Stimulated activated CD4-positive, alpha-beta T cell treated with anti-CD3 and anti-CD28 coated beads, TNF-alpha, amount 100 ng/mL, for 1 hour (primary cell): ENCODE measurements around the gene MAN1C1.

Experiments used
- DNase-seq, 3 donors: peaks; one replicate each; pipeline ENCODE4 v3.0.0-alpha.2; 2020; ENCODE audit warnings: low read depth in 3 of 3, low spot score in 1 of 3

Gene MAN1C1

GRCh38 chr1:25757151-25757845 lies 140.7 kb downstream of the MAN1C1 start:
- DNase-seq: no peak

- DNase-seq: no peak
These were observed 141.2 kb downstream of the MAN1C1 start for GRCh38 chr1:25757846-25758185.

GRCh38 chr1:25758466-25759070 lies 142.0 kb downstream of the MAN1C1 start:
- no peak for DNase-seq

DNA sequence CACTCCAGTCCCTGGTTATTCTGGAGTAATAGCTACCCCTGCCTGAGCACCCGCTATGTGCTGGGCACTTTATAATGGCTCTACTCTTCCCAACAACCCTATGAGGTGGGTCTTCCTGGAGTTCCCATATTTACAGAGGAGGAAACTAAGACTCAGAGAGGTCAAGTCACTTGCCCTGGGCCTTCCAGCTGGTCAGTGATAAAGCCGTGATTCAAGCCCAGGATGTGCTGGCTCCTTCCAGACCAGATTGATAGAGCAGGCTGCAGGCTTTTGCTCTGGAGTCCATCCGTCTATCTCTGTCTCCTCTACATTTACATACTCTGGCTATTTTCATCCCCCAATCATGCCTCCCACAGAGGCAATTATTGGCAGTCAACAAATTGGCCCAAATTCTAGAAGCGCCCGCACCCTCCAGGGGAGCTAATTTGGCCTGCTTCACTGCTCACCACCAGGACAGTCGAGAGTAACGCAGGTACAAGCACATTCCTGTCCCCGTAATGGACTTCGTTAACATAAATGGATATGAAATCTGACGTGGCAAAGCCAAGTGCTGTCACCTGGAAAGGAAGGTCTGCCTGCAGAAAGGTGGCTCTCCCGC lies 143.6 kb downstream of the MAN1C1 start:
- no peak for DNase-seq

- no peak for DNase-seq
These were observed 144.3 kb downstream of the MAN1C1 start for GRCh38 chr1:25760871-25761270.

- DNase-seq: no peak
These were observed 146.9 kb downstream of the MAN1C1 start for GRCh38 chr1:25763493-25763892.

GRCh38 chr1:25765136-25765922 lies 148.7 kb downstream of the MAN1C1 start:
- no peak for DNase-seq

- no peak for DNase-seq
These were observed 149.5 kb downstream of the MAN1C1 start for GRCh38 chr1:25765923-25766589.

DNA sequence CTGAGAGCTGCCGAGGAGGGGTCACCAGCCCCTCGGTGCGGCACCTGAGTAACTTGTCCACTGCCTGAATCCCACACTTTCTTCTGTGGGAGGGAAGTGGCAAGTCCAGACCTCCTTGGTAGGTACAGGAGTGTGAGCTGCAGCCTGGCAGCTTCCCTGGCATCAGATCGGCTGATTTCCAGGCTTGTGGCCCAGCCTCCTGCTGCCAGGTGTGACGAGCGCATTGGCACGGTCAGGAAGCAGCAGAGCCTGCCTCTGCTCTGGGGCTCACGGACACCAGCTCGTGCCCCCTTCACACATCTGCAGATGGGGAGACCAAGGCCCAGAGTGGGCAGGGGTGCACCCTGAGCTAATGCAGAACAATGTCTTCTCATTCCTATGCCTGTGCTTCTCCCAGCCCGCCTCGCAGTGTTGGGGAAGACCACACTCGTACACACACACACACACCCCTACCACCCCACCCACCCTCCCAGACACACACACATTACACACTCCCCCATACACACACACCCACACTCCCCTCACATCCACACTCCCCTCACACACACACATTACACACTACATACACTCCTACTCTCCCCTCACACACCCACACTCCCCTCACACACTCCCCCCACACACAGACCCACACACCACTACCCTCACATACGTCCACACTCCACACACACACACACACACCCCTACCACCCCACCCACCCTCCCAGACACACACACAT lies 150.3 kb downstream of the MAN1C1 start:
- no peak for DNase-seq

DNA sequence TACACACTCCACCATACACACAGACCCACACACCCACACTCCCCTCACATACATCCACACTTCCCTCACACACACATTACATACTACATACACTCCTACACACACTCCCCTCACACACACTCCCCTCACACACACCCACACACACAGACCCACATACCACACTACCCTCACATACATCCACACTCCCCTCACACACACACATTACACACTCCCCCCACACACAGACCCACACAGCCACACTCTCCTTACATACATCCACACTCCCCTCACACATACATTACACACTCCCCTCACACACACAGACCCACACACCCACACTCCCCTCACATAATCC lies 150.8 kb downstream of the MAN1C1 start:
- DNase-seq: no peak

- DNase-seq: no peak
These were observed 152.4 kb downstream of the MAN1C1 start for GRCh38 chr1:25768999-25769398.

DNA sequence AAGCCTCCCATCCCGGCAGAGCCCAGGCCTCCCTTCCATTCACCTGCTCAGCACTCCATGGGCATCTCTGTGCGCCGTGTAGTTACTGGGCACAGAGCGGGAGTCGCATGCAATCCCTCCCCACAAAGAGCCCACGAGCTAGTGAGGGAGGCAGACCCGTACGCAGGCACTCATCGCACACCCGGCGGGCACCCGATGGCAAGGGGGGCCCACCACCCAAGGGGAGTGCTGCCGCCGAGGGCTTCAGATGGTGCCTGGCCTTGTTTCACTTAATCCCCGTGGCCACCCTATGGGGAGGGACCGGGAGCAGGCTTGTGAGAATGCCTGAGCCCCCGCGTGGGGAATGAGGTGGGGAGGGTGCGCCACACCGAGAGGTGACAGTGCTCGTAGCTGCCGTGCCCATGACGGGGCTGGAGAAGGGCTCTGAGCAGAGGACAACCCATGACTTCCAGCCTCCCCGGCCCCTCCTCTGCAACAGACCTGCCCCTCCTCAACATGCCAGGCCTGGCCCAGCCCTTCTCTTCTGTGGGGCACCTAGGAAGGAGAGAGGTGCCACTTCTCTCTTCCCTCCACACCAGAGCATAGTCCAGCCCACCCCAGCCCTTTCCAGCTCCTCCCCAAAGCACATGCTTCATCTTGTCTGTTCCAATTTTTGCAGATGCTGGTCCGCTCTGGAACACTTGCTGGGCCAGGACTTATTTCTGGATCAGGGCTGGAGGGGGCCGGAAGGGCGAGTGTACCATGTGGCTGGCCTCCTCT lies 153.2 kb downstream of the MAN1C1 start:
- no peak for DNase-seq

GRCh38 chr1:25770541-25771220 lies 154.1 kb downstream of the MAN1C1 start:
- DNase-seq: no peak

DNA sequence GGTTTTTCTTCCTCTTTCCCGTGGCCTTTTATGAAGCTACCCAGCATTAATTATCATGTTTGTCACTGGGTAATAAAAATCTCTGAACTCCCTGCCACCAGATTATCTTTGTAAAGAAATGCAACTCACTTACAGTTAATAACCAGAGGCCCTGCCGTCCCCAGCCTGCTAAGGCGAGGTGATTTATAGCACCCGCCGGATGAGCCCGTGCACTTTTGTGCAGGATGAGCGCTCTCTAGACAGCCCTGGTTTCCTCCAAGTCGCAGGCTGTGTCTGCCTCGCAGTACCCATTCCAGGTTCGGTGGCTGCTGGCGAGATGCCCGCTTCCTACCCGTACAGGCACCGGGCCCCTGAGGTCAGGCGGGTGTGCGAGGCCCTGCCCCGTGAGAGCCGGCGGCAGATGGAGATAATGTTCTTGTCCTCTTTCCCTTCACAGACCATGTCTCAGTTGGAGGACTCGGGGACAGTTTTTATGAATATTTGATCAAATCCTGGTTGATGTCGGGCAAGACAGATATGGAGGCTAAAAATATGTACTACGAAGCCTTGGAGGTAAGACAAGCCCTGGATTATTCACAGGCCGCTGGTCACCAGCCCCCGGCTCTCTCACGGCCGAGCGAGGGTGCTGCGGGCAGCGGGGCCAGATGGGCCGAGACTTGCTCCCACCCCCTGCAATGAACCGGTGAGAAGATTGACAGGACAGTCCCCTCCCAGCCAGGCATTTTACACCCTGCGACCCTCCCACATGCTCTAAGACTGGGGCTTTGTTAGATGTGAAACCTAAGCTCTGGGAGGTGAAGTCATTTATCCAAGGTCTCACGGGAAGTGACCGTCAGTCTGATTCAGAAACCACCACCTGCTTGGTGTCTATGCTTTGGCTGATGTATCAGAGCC lies 154.9 kb downstream of the MAN1C1 start:
- peak in 2 of 3 donors; percentile 19 to 26 for DNase-seq

DNA sequence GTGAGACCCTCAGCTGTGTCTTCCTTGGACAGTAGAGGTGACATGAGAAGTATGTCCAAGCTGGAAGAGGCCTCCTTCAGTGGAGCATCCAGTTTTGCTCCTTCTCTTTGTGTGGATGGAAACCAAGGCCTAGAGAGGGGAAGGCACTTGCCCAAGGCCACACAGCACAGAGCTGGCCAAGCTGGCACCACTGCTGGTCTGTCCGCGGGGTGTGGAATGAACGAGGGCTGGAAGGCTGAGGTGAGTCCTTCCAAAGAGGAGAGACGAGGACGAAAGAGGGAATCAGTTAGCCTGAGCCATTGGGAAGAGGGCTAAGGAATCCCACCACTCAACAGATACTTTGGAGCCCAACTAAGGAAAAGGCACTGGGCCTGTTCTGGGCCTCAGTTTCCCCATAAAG lies 155.6 kb downstream of the MAN1C1 start:
- no peak for DNase-seq

- no peak for DNase-seq
These were observed 156.2 kb downstream of the MAN1C1 start for GRCh38 chr1:25772692-25773245.

DNA sequence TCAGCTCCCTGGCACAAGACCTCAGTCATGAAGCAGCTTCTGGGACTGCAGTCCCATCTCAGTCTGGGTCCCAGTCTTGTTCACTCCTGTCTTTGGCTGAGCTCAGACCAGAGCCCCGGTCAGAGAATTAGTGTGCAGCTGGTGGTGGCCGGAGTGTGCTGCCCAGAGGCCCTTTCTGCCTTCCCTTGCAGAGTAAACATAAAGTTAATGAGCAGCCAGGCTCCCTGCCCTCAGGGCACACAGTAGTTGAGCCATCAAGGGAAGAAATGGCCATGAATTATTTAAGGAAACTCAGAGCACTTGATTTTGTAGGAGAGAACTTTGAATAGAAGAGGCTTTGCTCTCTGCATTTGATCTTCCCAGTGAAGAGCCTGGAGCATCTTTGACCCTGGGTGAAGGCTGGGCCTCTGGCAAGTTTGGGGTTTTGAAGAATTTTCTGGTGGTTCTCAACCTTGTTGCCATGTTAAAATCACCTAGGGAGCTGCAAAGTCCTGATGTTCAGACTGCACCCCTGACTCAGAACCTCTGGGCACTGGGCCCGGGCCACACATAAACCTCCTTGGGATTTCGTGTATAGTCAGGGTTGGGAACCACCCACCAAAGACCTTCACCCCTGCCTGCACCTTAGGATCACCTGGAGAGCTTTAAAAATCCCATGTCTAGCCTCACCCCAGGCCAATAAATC lies 157.0 kb downstream of the MAN1C1 start:
- no peak for DNase-seq
